Measurements from ENCODE around the gene COPZ1.

GRCh38 chr12:54401119-54401518 is 76.2 kb downstream of the COPZ1 start:
- no peak for TF ChIP-seq CTCF (IDR thresholded peaks at IDR 0.05)
- no peak for TF ChIP-seq POLR2AphosphoS5 (IDR thresholded peaks at IDR 0.05)
- no peak for TF ChIP-seq POLR2A (IDR thresholded peaks at IDR 0.05)

All from stomach (tissue), 4 donors.